H9 (cell line): ENCODE results near the gene HMGXB4. TPM values are rescaled to one million over a fixed set of nuclear protein-coding genes. Genes with fewer than 3 reads are reported as not detected.

Experiments used
- DNase-seq: peaks from one replicate; pipeline ENCODE4 v3.0.0-alpha.2; 2017
- H2AFZ ChIP-seq: one replicate; pipeline ENCODE4 v1.6.1; 2013; ENCODE audit warnings: mild to moderate bottlenecking, low read length, control low read depth, moderate library complexity
- H2AK5ac ChIP-seq: 2 replicates; pipeline ENCODE4 v1.6.1; 2013; ENCODE audit warnings: low read length, control low read depth, mixed read lengths; ENCODE audit not compliant: insufficient read length
- H2BK120ac ChIP-seq: one replicate; pipeline ENCODE4 v1.6.1; 2013; ENCODE audit warnings: low read depth, mild to moderate bottlenecking, low read length, control low read depth, inconsistent platforms; ENCODE audit not compliant: poor library complexity, severe bottlenecking
- H2BK12ac ChIP-seq: 2 replicates; pipeline ENCODE4 v1.6.1; 2013; ENCODE audit warnings: low read length, control low read depth, mixed read lengths, low read depth; ENCODE audit not compliant: insufficient read length
- H2BK15ac ChIP-seq: 2 replicates; pipeline ENCODE4 v1.6.1; 2013; ENCODE audit warnings: low read depth, low read length, control low read depth
- H2BK20ac ChIP-seq: one replicate; pipeline ENCODE4 v1.6.1; 2013; ENCODE audit warnings: low read depth, mild to moderate bottlenecking, low read length, control low read depth, inconsistent platforms; ENCODE audit not compliant: poor library complexity, severe bottlenecking
- H2BK5ac ChIP-seq: 2 replicates; pipeline ENCODE4 v1.6.1; 2013; ENCODE audit warnings: low read length, control low read depth, mixed read lengths; ENCODE audit not compliant: insufficient read length
- H3K14ac ChIP-seq: 2 replicates; pipeline ENCODE4 v1.6.1; 2013; ENCODE audit warnings: low read length, control low read depth; ENCODE audit not compliant: insufficient read depth
- H3K18ac ChIP-seq: 2 replicates; pipeline ENCODE4 v1.6.1; 2013; ENCODE audit warnings: low read depth, mild to moderate bottlenecking, mixed read lengths, low read length, control low read depth; ENCODE audit not compliant: insufficient read length
- H3K23ac ChIP-seq: 2 replicates; pipeline ENCODE4 v1.6.1; 2013; ENCODE audit warnings: low read length, control low read depth, mixed read lengths, low read depth; ENCODE audit not compliant: insufficient read length
- H3K23me2 ChIP-seq: 2 replicates; pipeline ENCODE4 v1.6.1; 2013; ENCODE audit warnings: low read depth, mild to moderate bottlenecking, mixed read lengths, low read length, control low read depth; ENCODE audit not compliant: insufficient read length, poor library complexity, severe bottlenecking
- H3K27ac ChIP-seq: 2 replicates; pipeline ENCODE4 v1.5.1; 2013; ENCODE audit warnings: low read length, control low read depth, mixed read lengths, low read depth; ENCODE audit not compliant: insufficient read length
- H3K27me3 ChIP-seq: 2 replicates; pipeline ENCODE4 v1.6.1; 2013; ENCODE audit warnings: low read length, control low read depth, inconsistent platforms; ENCODE audit not compliant: insufficient read depth
- H3K4ac ChIP-seq: 2 replicates; pipeline ENCODE4 v1.6.1; 2013; ENCODE audit warnings: low read depth, mild to moderate bottlenecking, control low read depth, inconsistent platforms, low read length, moderate library complexity
- H3K4me1 ChIP-seq: 2 replicates; pipeline ENCODE4 v1.6.1; 2013; ENCODE audit warnings: low read length, control low read depth, inconsistent platforms; ENCODE audit not compliant: insufficient read depth
- H3K4me2 ChIP-seq: 2 replicates; pipeline ENCODE4 v1.6.1; 2013; ENCODE audit warnings: low read length, control low read depth, mixed read lengths; ENCODE audit not compliant: insufficient read length, insufficient read depth
- H3K56ac ChIP-seq: 2 replicates; pipeline ENCODE4 v1.6.1; 2013; ENCODE audit warnings: low read depth, mild to moderate bottlenecking, mixed read lengths, low read length, control low read depth; ENCODE audit not compliant: insufficient read length
- H3K79me1 ChIP-seq: 2 replicates; pipeline ENCODE4 v1.6.1; 2013; ENCODE audit warnings: low read depth, mild to moderate bottlenecking, moderate library complexity, low read length, control low read depth, inconsistent platforms; ENCODE audit not compliant: insufficient read depth, poor library complexity, severe bottlenecking
- H3K79me2 ChIP-seq: 2 replicates; pipeline ENCODE4 v1.6.1; 2013; ENCODE audit warnings: low read length, control low read depth, inconsistent platforms; ENCODE audit not compliant: insufficient read depth
- H3K9ac ChIP-seq: 2 replicates; pipeline ENCODE4 v1.6.1; 2013; ENCODE audit warnings: low read length, control low read depth, mixed read lengths; ENCODE audit not compliant: insufficient read length; ENCODE audit errors: extremely low read depth
- H3K9me3 ChIP-seq: one replicate; pipeline ENCODE4 v1.6.1; 2013; ENCODE audit warnings: low read depth, low read length, inconsistent platforms; ENCODE audit not compliant: control insufficient read depth
- H3T11ph ChIP-seq: one replicate; pipeline ENCODE4 v1.6.1; 2013; ENCODE audit warnings: mild to moderate bottlenecking, low read length, control low read depth, inconsistent platforms
- H4K20me1 ChIP-seq: one replicate; pipeline ENCODE4 v1.6.1; 2013; ENCODE audit not compliant: control insufficient read depth, insufficient read length, insufficient read depth
- H4K5ac ChIP-seq: 2 replicates; pipeline ENCODE4 v1.6.1; 2013; ENCODE audit warnings: low read depth, mild to moderate bottlenecking, mixed read lengths, low read length, control low read depth; ENCODE audit not compliant: insufficient read length
- H4K8ac ChIP-seq: replicated peaks from 2 replicates; pipeline ENCODE4 v1.6.1; 2013; ENCODE audit warnings: low read length, control low read depth, mixed read lengths, low read depth; ENCODE audit not compliant: insufficient read length
- H4K91ac ChIP-seq: 2 replicates; pipeline ENCODE4 v1.6.1; 2013; ENCODE audit warnings: low read depth, mild to moderate bottlenecking, moderate library complexity, mixed read lengths, low read length, control low read depth; ENCODE audit not compliant: insufficient read length
- H3K27ac Mint-ChIP-seq, 3 experiments: 2 replicates in 2 of 3; 3 replicates in 1 of 3; pipeline ENCODE4 v1.8.0; 2020 to 2021; ENCODE audit warnings: mixed read lengths in 3 of 3, mild to moderate bottlenecking in 1 of 3, moderate library complexity in 1 of 3
- H3K27me3 Mint-ChIP-seq: 2 replicates; pipeline ENCODE4 v1.8.0; 2021; ENCODE audit warnings: low read depth, mild to moderate bottlenecking, moderate library complexity, mixed read lengths
- H3K36me3 Mint-ChIP-seq, 3 experiments: 2 replicates in 2 of 3; 3 replicates in 1 of 3; pipeline ENCODE4 v1.8.0; 2020 to 2021; ENCODE audit warnings: low read depth in 3 of 3, mixed read lengths in 3 of 3; ENCODE audit not compliant: insufficient read depth in 1 of 3
- H3K4me1 Mint-ChIP-seq, 2 experiments: 2 replicates each; pipeline ENCODE4 v1.8.0; 2020; ENCODE audit warnings: mixed read lengths in 2 of 2
- H3K4me3 Mint-ChIP-seq, 2 experiments: 2 replicates in 1 of 2; 3 replicates in 1 of 2; pipeline ENCODE4 v1.8.0; 2020 to 2021; ENCODE audit warnings: mild to moderate bottlenecking in 2 of 2, mixed read lengths in 2 of 2, moderate library complexity in 1 of 2
- H3K9me3 Mint-ChIP-seq, 2 experiments: 2 replicates in 1 of 2; 3 replicates in 1 of 2; pipeline ENCODE4 v1.8.0; 2020; ENCODE audit warnings: mild to moderate bottlenecking in 2 of 2, mixed read lengths in 2 of 2, moderate library complexity in 1 of 2
- CTCF ChIP-seq: fragments of 200-600 bp; sonication (generic); conservative IDR thresholded peaks from 3 replicates; pipeline ENCODE4 v1.8.0; 2021; ENCODE audit warnings: antibody characterized with exemption, mild to moderate bottlenecking
- WGBS: extraction: QIAGEN DNeasy Blood & Tissue Kit; methylation state at CpG from one replicate; pipeline ENCODE4 v1.1.7; 2013; ENCODE audit warnings: missing lambda C conversion rate, low lambda C conversion rate, mixed read lengths; ENCODE audit not compliant: insufficient read length; ENCODE audit errors: extremely low coverage; 5-methylcytosine and 5-hydroxymethylcytosine counted together
- total RNA-seq: library from RNA; stranded (reverse); gene quantifications from 2 replicates; pipeline ENCODE4 v1.2.1, GENCODE V29; 2021

Gene HMGXB4
- total RNA-seq, 1 experiment from 2014 or later = 33.5 TPM

GRCh38 chr22:35208003-35208402 lies 49.3 kb upstream of the HMGXB4 start:
- H3K27ac Mint-ChIP-seq = no peak overlapping the region
- no CpG with 5 or more reads among the region's 4 CpGs for WGBS
- H3K56ac ChIP-seq = no peak overlapping the region
- H3K9ac ChIP-seq = no peak overlapping the region
- no peak overlapping the region for H4K8ac ChIP-seq
- H3K36me3 Mint-ChIP-seq = no peaks in the 10 kb centered on the region
- H3K4me1 ChIP-seq = no peaks in the 10 kb centered on the region
- H2BK20ac ChIP-seq = no peak overlapping the region
- peaks cover 32% of the 10 kb centered on the region for H3K27me3 Mint-ChIP-seq
- H4K5ac ChIP-seq = no peak overlapping the region
- H3K9me3 Mint-ChIP-seq = no peaks in the 10 kb centered on the region
- TF ChIP-seq CTCF = no peak
- H3K27ac ChIP-seq = no peak overlapping the region
- H3K9me3 ChIP-seq = no peaks in the 10 kb centered on the region
- peaks cover 0 to 9% of the 10 kb centered on the region in 2 experiments; a peak in 2 of 4 replicates for H3K4me1 Mint-ChIP-seq
- H4K91ac ChIP-seq = no peak overlapping the region
- H3K4me2 ChIP-seq = no peak overlapping the region
- H3K18ac ChIP-seq = no peak overlapping the region
- no peak overlapping the region for H2AFZ ChIP-seq
- no peak overlapping the region for H3K14ac ChIP-seq
- H4K20me1 ChIP-seq = no peaks in the 10 kb centered on the region
- no peaks in the 10 kb centered on the region for H3K23me2 ChIP-seq
- H2BK15ac ChIP-seq = no peak overlapping the region
- no peak overlapping the region for H3K23ac ChIP-seq
- no peak overlapping the region for H2AK5ac ChIP-seq
- H2BK5ac ChIP-seq = no peak overlapping the region
- H3K4me3 Mint-ChIP-seq = no peak overlapping the region
- H3T11ph ChIP-seq = no peak overlapping the region
- no peak overlapping the region for H2BK12ac ChIP-seq
- H3K27me3 ChIP-seq = no peaks in the 10 kb centered on the region
- H2BK120ac ChIP-seq = no peak overlapping the region
- no peak overlapping the region for H3K4ac ChIP-seq
- no peak for DNase-seq
- H3K79me1 ChIP-seq = no peaks in the 10 kb centered on the region
- H3K79me2 ChIP-seq = no peaks in the 10 kb centered on the region
